SK-N-MC (cell line): Measurements from ENCODE around the gene CAMSAP2.

Experiments used
- EZH2 ChIP-seq: fragments of 200-600 bp; sonication (generic); IDR thresholded peaks from one replicate; pipeline ENCODE4 v1.6.1; 2017; ENCODE audit warnings: antibody characterized with exemption
- POLR2AphosphoS5 ChIP-seq: IDR thresholded peaks from 2 replicates; pipeline ENCODE4 v1.6.1; 2012; ENCODE audit warnings: mild to moderate bottlenecking, low read depth, low read length, borderline replicate concordance

- TF ChIP-seq POLR2AphosphoS5, result no peak
- no peak for TF ChIP-seq EZH2
Measured at GRCh38 chr1:200704986-200705500, 33.6 kb upstream of the CAMSAP2 start.
